Measurements from ENCODE around the gene ZNRF1. TPM values are rescaled to one million over a fixed set of nuclear protein-coding genes. Genes with fewer than 3 reads are reported as not detected.
A peak's percentile ranks its signal among the peaks of the same experiment; 100 is the strongest.

Gene ZNRF1
- total RNA-seq, 1 experiment from 2014 or later, result 13.7 TPM

DNA sequence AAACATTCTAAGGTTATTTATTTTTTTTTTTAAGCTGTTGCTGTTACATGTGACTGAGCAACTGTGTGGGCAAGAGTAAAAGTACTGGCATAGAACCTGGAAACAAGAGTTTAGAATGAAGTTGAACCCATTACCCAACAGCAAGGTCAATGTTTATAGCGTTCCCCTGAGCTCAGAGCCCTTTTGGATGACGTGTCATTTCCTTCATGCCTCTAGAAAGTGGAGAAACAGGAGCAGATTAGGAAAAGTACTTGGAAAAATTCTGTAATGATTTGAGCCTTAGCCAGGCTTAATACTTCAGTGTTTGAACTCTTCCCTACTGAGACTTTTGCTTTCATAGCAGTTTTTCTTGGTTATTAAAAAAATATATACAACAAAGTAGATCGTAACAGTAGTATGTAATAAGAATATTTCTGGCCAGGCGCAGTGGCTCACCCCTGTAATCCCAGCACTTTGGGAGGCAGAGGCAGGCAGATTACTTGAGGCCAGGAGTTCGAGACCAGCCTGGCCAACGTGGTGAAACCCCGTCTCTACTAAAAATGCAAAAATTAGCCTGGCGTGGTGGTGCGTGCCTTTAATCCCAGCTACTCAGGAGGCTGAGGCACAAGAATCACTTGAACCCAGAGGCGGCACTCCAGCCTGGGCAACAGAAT is 27.5 kb downstream of the ZNRF1 start:
- peak; percentile 46 for DNase-seq (ENCODE audit: low spot score)

DNA sequence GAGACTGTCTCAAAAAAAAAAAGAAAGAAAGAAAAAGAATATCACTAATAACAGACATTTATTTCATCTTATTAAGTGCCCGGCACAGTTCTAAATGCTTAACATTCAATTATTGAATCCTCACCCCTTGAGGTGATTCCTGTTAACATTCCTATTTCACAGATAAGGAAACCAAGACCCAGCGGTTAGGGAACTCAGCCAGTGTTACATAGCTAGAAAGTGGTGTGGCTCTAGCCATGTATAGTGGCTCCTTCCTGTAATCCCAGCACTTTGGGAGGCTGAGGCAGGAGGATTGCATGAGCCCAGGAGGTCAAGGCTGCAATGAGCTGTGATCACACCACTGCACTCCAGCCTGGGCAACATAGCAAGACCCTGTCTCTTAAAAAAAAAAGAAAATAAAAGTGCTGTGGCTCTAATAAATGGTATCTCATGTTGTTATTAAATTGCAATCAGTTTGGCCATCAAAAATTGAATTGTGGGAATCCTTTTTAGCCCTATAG is 28.1 kb downstream of the ZNRF1 start:
- DNase-seq (ENCODE audit: low spot score), result no peak

DNA sequence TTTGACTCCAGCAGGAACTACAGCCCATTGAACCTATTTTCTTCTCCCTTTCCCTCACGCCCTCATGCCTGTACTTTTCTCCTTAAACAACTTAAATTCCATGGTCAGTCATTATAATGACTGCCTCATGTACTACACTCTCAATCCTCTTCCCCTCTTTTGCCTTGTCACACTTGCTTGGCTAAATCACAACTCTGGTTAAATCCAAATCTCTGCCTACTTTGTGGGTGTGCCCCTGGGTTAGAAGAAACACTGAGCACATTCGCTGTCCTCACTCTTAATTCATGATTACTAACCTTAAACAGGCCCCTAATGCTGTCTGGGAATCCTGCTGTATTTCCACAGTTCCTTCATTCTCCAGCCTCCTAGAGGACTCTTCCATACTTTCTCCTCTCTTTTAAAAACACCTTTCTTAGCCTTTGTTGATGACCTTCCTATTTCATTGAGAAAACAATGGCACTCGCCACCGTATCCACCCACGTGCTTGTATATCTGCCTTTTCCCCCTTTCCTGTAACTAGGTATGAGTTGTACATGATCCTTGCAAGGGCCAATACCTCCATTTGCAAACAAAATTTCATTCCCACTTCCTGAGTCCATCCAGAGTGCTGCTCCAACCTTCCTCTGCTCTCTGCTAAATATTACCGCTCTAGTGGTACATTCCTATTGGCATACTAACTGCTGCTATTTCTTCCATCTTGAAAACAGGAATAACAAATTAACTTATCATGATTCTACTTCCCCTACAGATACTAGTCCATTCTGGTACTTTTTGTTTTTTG is 28.9 kb downstream of the ZNRF1 start:
- DNase-seq (ENCODE audit: low spot score), result no peak

- DNase-seq (ENCODE audit: low spot score), result no peak
These were observed 29.8 kb downstream of the ZNRF1 start for GRCh38 chr16:75028544-75029135.

GRCh38 chr16:75029854-75030253 is 31.0 kb downstream of the ZNRF1 start:
- DNase-seq (ENCODE audit: low spot score), result peak; percentile 69

- DNase-seq (ENCODE audit: low spot score), result no peak
These were observed 33.8 kb downstream of the ZNRF1 start for GRCh38 chr16:75032655-75033054.

DNA sequence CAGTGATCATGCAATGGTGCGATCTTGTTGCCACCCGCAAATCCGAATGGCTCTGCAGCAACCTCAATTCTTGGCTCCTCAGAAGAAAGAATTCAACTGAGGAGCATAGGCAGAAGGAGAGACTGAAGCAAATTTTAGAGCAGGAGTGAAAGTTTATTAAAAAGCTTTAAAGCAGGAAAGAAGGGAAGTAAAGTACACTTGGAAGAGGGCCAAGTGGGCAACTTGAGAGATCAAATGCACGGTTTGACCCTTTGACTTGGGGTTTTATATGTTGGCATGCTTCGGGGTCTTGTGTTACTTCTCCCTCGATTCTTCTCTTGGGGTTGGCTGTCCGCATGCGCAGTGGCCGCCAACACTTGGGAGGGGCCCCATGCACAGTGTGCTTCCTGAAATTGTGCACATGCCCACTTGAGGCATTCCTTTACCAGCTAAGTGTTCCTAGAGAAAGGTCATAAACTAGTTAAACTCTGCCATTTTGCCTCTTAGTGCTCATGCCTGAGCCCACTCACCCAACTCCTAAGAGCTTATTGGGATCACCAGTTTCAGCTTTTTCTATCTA is 36.7 kb downstream of the ZNRF1 start:
- no peak for DNase-seq (ENCODE audit: low spot score)

DNA sequence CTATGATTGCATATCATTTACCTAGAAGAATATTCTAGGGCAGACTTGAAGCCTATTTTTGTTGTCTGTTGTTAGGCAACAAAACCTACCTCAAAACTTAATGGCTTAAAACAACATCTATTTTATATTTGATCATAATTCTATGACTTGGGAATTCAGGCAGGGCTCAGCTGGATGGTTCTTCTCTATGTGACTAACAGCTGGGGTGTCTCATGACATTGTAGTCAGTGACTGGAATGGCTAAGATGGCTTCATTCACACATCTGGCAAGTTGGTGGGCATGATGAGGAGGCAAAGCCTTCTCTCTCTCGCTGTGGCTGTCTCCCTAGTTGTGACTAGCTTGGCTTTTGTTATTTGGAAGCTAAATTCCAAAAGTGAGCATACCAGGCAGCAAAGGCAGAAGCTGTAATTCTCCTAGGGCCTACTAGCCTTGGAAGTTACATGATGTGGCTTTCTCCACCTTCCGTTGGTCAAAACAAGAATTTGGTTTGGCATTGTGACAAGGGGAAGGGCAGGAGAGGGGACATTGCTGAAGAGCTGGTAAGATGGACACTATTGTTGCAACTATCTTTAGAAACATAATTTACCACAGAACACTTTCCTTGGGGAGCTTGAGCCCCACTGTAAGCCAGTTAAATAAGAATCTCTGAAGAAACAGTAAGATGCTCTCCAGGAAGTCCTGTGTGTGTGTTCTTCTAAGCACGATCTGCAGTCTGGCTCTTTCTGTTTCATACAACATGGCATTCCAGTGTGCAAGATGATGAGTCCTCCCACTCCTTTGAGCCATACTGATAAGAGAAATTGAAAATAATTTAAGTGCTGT is 39.4 kb downstream of the ZNRF1 start:
- DNase-seq (ENCODE audit: low spot score), result peak; percentile 65

GRCh38 chr16:75039941-75040340 is 41.1 kb downstream of the ZNRF1 start:
- DNase-seq (ENCODE audit: low spot score), result no peak

GRCh38 chr16:75042426-75043174 is 43.8 kb downstream of the ZNRF1 start:
- no peak for DNase-seq (ENCODE audit: low spot score)

- DNase-seq (ENCODE audit: low spot score), result no peak
These were observed 44.5 kb downstream of the ZNRF1 start for GRCh38 chr16:75043175-75043895.

GRCh38 chr16:75044800-75045361 is 46.1 kb downstream of the ZNRF1 start:
- no peak for DNase-seq (ENCODE audit: low spot score)

DNA sequence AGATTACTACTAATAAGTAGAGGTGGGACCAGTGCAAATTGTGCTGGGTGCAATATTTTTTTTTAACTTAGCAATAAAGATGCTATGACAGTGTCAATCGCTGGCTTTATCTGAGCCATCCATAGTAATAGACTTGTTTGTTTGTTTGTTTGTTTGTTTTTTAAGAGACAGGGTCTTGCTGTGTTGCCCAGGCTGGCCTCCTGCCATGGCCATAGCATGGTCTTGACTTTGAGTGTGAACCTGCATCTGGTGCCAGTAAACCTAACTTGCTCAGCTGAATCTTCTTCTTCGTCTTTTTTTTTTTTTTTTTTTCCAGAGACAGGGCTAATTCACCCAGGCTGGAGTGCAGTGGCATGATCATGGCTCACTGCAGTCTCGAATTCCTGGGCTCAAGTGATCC is 46.6 kb downstream of the ZNRF1 start:
- DNase-seq (ENCODE audit: low spot score), result no peak

GRCh38 chr16:75048054-75048453 is 49.2 kb downstream of the ZNRF1 start:
- no peak for DNase-seq (ENCODE audit: low spot score)

DNA sequence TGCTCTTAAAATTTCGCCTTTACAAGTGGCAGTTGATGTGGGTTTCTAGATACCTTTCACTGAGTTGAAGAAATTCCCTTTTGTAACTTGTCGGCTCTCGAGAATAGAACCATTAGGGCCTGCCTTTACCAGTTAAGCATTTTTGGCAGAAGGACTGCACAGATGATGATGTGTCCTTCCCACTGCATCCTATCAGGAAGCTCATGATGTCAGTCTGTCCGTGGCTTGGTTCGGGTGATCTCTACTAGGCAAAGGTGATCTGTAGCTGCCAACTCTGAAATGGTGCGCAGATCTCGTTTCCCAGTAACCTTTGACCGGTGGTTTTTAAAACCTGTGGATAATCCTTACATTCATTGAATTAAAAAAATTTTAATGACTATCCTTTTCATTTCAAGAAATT is 49.7 kb downstream of the ZNRF1 start:
- DNase-seq (ENCODE audit: low spot score), result no peak

GRCh38 chr16:75052481-75053202 is 53.8 kb downstream of the ZNRF1 start:
- no peak for DNase-seq (ENCODE audit: low spot score)

DNA sequence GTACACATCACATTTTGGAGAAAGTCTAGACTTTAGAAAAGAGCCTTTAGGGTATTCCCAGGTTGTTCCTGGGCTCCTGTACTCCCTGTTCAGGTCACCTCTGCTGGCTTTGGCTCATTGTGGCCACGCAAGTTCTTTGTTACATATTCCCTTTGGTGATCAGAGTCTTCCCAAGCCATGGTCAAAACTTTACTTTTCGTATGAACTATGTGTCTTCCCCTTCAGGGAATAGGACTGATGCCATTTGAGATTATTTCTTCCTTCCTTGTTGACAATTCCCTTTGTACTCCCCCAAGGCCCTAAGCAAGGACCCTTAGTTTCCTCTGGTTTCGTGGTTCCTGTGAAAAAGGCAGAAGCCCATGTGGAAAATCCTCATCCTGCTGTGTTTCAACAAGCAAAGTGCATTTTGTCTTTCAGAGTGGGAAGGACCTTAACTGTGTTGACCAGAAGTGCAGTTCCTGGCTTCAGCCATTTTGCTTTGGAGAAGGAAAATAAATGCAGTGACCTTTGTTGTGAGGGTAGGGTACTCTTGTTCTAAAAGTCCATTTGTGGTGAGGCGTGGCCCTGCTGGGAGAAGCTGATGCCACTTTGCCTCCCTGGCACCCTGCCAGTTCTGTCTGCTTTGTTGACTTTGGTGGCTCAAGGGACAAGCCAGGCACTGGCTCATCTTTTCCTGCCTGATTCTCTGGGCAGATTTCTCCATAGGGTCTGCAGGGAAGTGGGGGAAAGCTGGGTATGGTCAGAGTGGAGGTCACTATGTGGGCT is 55.1 kb downstream of the ZNRF1 start:
- DNase-seq (ENCODE audit: low spot score), result peak; percentile 8

GRCh38 chr16:75054556-75054947 is 55.7 kb downstream of the ZNRF1 start:
- no peak for DNase-seq (ENCODE audit: low spot score)
